ENCODE measurements around the gene LMNTD1. TPM values are rescaled to one million over a fixed set of nuclear protein-coding genes. Genes with fewer than 3 reads are reported as not detected.

Gene LMNTD1
- total and polyA plus RNA-seq, 4 donors, result not detected

GRCh38 chr12:25518512-25518911, 34.6 kb downstream of the LMNTD1 start:
- Histone ChIP-seq H3K27ac (ENCODE audit: low read depth in 1 of 2, low read length in 2 of 2) (no peak overlapping the region), H3K9ac (ENCODE audit: low read depth in 1 of 2, low read length in 2 of 2) (no peak overlapping the region), H3K4me1 (ENCODE audit: control insufficient read depth in 4 of 4, insufficient read depth in 4 of 4, low read length in 3 of 4) (peaks cover 0 to 12% (median 8%) of the 10 kb centered on the region in 4 donors), H3K9me3 (ENCODE audit: control insufficient read depth in 4 of 4, low read length in 3 of 4) (no peaks in the 10 kb centered on the region), H3K4me3 (ENCODE audit: low read depth in 1 of 3, low read length in 3 of 3) (no peak overlapping the region), H3K27me3 (ENCODE audit: control insufficient read depth in 4 of 4, insufficient read depth in 4 of 4, low read length in 3 of 4) (no peaks in the 10 kb centered on the region), H3K36me3 (ENCODE audit: control insufficient read depth in 4 of 4, insufficient read depth in 3 of 4, low read depth in 1 of 4, low read length in 3 of 4) (no peaks in the 10 kb centered on the region)
- DNase-seq (ENCODE audit: low spot score), result no peak
- TF ChIP-seq HNF4G (IDR thresholded peaks at IDR 0.05), result no peak
- no peak for TF ChIP-seq ATF3 (IDR thresholded peaks at IDR 0.05)
- TF ChIP-seq SP1 (IDR thresholded peaks at IDR 0.05), result no peak
- no peak for TF ChIP-seq EGR1 (IDR thresholded peaks at IDR 0.05; ENCODE audit: low read depth in 2 of 2)
- TF ChIP-seq YY1 (IDR thresholded peaks at IDR 0.05), result no peak
- 87% methylated on average over 5 of the region's 5 CpGs for WGBS

GRCh38 chr12:25504744-25505143, 48.3 kb downstream of the LMNTD1 start:
- no peak for TF ChIP-seq FOXA2 (IDR thresholded peaks at IDR 0.05)
- no peak for TF ChIP-seq TAF1 (conservative IDR thresholded peaks at IDR 0.05)
- no peak for TF ChIP-seq REST (IDR thresholded peaks at IDR 0.05)
- no peak for TF ChIP-seq HNF4A (conservative IDR thresholded peaks at IDR 0.05)
- no peak for TF ChIP-seq ATF3 (IDR thresholded peaks at IDR 0.05)
- no peak for TF ChIP-seq EGR1 (IDR thresholded peaks at IDR 0.05; ENCODE audit: low read depth in 2 of 2)
- no peak for TF ChIP-seq RAD21 (IDR thresholded peaks at IDR 0.05)
- TF ChIP-seq ZBTB33 (IDR thresholded peaks at IDR 0.05), result no peak
- no peak for TF ChIP-seq YY1 (IDR thresholded peaks at IDR 0.05)
- no peak for TF ChIP-seq FOXA1 (IDR thresholded peaks at IDR 0.05)
- H3K9me3 ChIP-seq (ENCODE audit: control insufficient read depth in 4 of 4, low read length in 3 of 4), result no peaks in the 10 kb centered on the region
- no peaks in the 10 kb centered on the region for H3K27me3 ChIP-seq (ENCODE audit: control insufficient read depth in 4 of 4, insufficient read depth in 4 of 4, low read length in 3 of 4)
- 96% methylated on average over 1 of the region's 1 CpG for whole genome bisulfite sequencing
- H3K36me3 ChIP-seq (ENCODE audit: control insufficient read depth in 4 of 4, insufficient read depth in 3 of 4, low read depth in 1 of 4, low read length in 3 of 4), result no peaks in the 10 kb centered on the region
- peaks cover 0 to 7% (median 4%) of the 10 kb centered on the region in 4 donors for H3K4me1 ChIP-seq (ENCODE audit: control insufficient read depth in 4 of 4, insufficient read depth in 4 of 4, low read length in 3 of 4)
- no peak overlapping the region for H3K9ac ChIP-seq (ENCODE audit: low read depth in 1 of 2, low read length in 2 of 2)
- H3K27ac ChIP-seq (ENCODE audit: low read depth in 1 of 2, low read length in 2 of 2), result no peak overlapping the region
- DNase-seq (ENCODE audit: low spot score), result no peak
- no peak overlapping the region for H3K4me3 ChIP-seq (ENCODE audit: low read depth in 1 of 3, low read length in 3 of 3)

GRCh38 chr12:25503666-25504065, 49.4 kb downstream of the LMNTD1 start:
- no peak overlapping the region for H3K27ac ChIP-seq (ENCODE audit: low read depth in 1 of 2, low read length in 2 of 2)
- H3K4me3 ChIP-seq (ENCODE audit: low read depth in 1 of 3, low read length in 3 of 3), result no peak overlapping the region
- peaks cover 0 to 1% (median 0%) of the 10 kb centered on the region in 4 donors for H3K9me3 ChIP-seq (ENCODE audit: control insufficient read depth in 4 of 4, low read length in 3 of 4)
- DNase-seq (ENCODE audit: low spot score), result no peak
- no peak overlapping the region for H3K9ac ChIP-seq (ENCODE audit: low read depth in 1 of 2, low read length in 2 of 2)
- H3K4me1 ChIP-seq (ENCODE audit: control insufficient read depth in 4 of 4, insufficient read depth in 4 of 4, low read length in 3 of 4), result peaks cover 0 to 7% (median 4%) of the 10 kb centered on the region in 4 donors
- H3K36me3 ChIP-seq (ENCODE audit: control insufficient read depth in 4 of 4, insufficient read depth in 3 of 4, low read depth in 1 of 4, low read length in 3 of 4), result no peaks in the 10 kb centered on the region
- H3K27me3 ChIP-seq (ENCODE audit: control insufficient read depth in 4 of 4, insufficient read depth in 4 of 4, low read length in 3 of 4), result no peaks in the 10 kb centered on the region
- TF ChIP-seq TAF1 (conservative IDR thresholded peaks at IDR 0.05) (no peak), REST (IDR thresholded peaks at IDR 0.05) (peak; percentile 23), HNF4G (IDR thresholded peaks at IDR 0.05) (peak; percentile 85), RAD21 (IDR thresholded peaks at IDR 0.05) (peak; percentile 32 to 34), FOXA1 (IDR thresholded peaks at IDR 0.05) (no peak), MAX (IDR thresholded peaks at IDR 0.05) (no peak), ATF3 (IDR thresholded peaks at IDR 0.05) (no peak), JUND (IDR thresholded peaks at IDR 0.05) (peak; percentile 34 to 62), GABPA (IDR thresholded peaks at IDR 0.05 in 1 of 2, conservative IDR thresholded peaks at IDR 0.05 in 1 of 2) (no peak), YY1 (IDR thresholded peaks at IDR 0.05) (peak; percentile 25)

Data from liver (tissue), 9 donors.